HCT116 (cell line): ENCODE results near the gene KCNRG.

Experiments used
- POLR2A ChIP-seq: IDR thresholded peaks from 2 replicates; pipeline ENCODE4 v1.7.0; 2011; ENCODE audit warnings: borderline replicate concordance; ENCODE audit not compliant: insufficient read depth, insufficient read length; ENCODE audit errors: extremely low read depth
- POLR2AphosphoS5 ChIP-seq: IDR thresholded peaks from 2 replicates; pipeline ENCODE4 v1.6.1; 2011; ENCODE audit warnings: mild to moderate bottlenecking, low read depth, low read length, moderate library complexity
- RAD21 ChIP-seq: IDR thresholded peaks from 2 replicates; pipeline ENCODE4 v1.6.1; 2012; ENCODE audit warnings: low read depth, mild to moderate bottlenecking
- SIN3A ChIP-seq: IDR thresholded peaks from 2 replicates; pipeline ENCODE4 v1.6.1; 2012; ENCODE audit warnings: low read depth
- TCF7L2 ChIP-seq: IDR thresholded peaks from 2 replicates; pipeline ENCODE4 v1.7.0; 2011; ENCODE audit warnings: borderline replicate concordance, inconsistent platforms; ENCODE audit not compliant: insufficient read depth, insufficient read length; ENCODE audit errors: extremely low read depth
- TF ChIP-seq, protein P1 (sequence below): IDR thresholded peaks from 2 replicates; pipeline ENCODE4 v1.6.1; 2012; ENCODE audit warnings: low read depth
- TF ChIP-seq, protein P2 (sequence below), 3 experiments: fragments of 200-600 bp in 1 of 3; sonication (generic) in 1 of 3; IDR thresholded peaks in 2 of 3; conservative IDR thresholded peaks in 1 of 3; 2 replicates each; pipeline ENCODE4 v1.5.1; 2012 to 2017; ENCODE audit warnings: low read depth in 2 of 3, low read length in 2 of 3, antibody characterized with exemption in 1 of 3, borderline replicate concordance in 1 of 3, control low read depth in 1 of 3, mild to moderate bottlenecking in 1 of 3, mixed read lengths in 1 of 3, mixed run types in 1 of 3, moderate library complexity in 1 of 3; ENCODE audit not compliant: insufficient read depth in 1 of 3

DNA sequence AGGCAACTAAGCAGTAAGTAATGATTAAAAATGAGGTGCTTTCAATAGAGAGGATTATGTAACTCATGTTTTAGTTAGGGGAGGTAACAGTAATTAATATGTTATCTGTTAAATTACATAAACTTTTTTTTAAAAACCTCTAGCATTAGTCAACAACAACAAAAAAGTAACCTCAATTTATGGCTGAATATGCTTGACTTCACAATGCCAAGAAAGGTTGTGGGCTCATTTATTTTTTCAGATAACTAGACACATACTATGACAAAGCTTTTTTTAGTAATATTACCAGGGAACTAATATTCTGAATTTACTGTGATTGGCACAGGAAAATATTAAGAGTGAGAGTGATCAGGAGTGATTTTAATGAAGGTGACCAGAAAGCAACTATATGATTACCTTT, 54.9 kb downstream of the KCNRG start:
- no peak for TF ChIP-seq RAD21
- no peak for TF ChIP-seq POLR2A
- TF ChIP-seq, protein P1, sequence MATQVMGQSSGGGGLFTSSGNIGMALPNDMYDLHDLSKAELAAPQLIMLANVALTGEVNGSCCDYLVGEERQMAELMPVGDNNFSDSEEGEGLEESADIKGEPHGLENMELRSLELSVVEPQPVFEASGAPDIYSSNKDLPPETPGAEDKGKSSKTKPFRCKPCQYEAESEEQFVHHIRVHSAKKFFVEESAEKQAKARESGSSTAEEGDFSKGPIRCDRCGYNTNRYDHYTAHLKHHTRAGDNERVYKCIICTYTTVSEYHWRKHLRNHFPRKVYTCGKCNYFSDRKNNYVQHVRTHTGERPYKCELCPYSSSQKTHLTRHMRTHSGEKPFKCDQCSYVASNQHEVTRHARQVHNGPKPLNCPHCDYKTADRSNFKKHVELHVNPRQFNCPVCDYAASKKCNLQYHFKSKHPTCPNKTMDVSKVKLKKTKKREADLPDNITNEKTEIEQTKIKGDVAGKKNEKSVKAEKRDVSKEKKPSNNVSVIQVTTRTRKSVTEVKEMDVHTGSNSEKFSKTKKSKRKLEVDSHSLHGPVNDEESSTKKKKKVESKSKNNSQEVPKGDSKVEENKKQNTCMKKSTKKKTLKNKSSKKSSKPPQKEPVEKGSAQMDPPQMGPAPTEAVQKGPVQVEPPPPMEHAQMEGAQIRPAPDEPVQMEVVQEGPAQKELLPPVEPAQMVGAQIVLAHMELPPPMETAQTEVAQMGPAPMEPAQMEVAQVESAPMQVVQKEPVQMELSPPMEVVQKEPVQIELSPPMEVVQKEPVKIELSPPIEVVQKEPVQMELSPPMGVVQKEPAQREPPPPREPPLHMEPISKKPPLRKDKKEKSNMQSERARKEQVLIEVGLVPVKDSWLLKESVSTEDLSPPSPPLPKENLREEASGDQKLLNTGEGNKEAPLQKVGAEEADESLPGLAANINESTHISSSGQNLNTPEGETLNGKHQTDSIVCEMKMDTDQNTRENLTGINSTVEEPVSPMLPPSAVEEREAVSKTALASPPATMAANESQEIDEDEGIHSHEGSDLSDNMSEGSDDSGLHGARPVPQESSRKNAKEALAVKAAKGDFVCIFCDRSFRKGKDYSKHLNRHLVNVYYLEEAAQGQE = no peak
- TF ChIP-seq, protein P2, sequence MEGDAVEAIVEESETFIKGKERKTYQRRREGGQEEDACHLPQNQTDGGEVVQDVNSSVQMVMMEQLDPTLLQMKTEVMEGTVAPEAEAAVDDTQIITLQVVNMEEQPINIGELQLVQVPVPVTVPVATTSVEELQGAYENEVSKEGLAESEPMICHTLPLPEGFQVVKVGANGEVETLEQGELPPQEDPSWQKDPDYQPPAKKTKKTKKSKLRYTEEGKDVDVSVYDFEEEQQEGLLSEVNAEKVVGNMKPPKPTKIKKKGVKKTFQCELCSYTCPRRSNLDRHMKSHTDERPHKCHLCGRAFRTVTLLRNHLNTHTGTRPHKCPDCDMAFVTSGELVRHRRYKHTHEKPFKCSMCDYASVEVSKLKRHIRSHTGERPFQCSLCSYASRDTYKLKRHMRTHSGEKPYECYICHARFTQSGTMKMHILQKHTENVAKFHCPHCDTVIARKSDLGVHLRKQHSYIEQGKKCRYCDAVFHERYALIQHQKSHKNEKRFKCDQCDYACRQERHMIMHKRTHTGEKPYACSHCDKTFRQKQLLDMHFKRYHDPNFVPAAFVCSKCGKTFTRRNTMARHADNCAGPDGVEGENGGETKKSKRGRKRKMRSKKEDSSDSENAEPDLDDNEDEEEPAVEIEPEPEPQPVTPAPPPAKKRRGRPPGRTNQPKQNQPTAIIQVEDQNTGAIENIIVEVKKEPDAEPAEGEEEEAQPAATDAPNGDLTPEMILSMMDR (IDR thresholded peaks at IDR 0.05 in 2 of 3, conservative IDR thresholded peaks at IDR 0.05 in 1 of 3; ENCODE audit: borderline replicate concordance in 1 of 3, insufficient read depth in 1 of 3, low read depth in 2 of 3, low read length in 2 of 3) = no peak
- TF ChIP-seq TCF7L2 = no peak
- TF ChIP-seq SIN3A = no peak
- TF ChIP-seq POLR2AphosphoS5 = no peak
